Measurements from ENCODE around the gene GBF1. TPM values are rescaled to one million over a fixed set of nuclear protein-coding genes. Genes with fewer than 3 reads are reported as not detected.

Gene GBF1
- total RNA-seq, 1 experiment from 2014 or later, result 28.3 TPM

DNA sequence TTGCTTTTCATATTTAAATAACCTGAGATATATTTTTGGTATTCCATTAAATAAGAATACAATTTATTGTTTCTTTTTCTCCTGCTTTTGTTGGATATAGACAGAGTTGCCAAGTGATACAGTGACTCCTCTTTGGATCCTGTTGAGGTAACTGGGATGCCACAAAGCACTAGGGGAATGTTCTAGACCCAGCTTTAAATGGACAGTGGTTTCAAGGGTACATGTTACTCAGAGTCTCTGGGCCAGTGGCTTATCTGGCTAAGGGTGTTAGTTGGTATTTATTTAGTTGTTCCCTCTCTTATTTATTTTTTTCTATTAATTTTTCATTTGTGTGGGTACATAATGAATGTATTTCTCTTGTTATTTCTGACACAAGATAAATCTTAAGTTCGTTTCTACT is 9.1 kb downstream of the GBF1 start:
- Histone ChIP-seq H3F3A (ENCODE audit: insufficient read depth, low read depth) (no peaks in the 10 kb centered on the region), H2AFZ (no peak overlapping the region), H3K9me2 (ENCODE audit: insufficient read depth) (no peaks in the 10 kb centered on the region), H3K27ac (no peak overlapping the region), H3K4me3 (no peak overlapping the region), H4K20me1 (ENCODE audit: insufficient read depth) (peaks cover 7% of the 10 kb centered on the region), H3K9me3 (ENCODE audit: insufficient read depth, low read depth) (no peaks in the 10 kb centered on the region), H3K27me3 (ENCODE audit: insufficient read depth, low read depth) (no peaks in the 10 kb centered on the region), H3K4me2 (no peak overlapping the region), H3K36me3 (ENCODE audit: low read depth) (0 out of 2 replicates have a peak, but pooled peaks cover 2% of the 10 kb centered on the region), H3K79me2 (ENCODE audit: low read depth) (peaks cover 50% of the 10 kb centered on the region), H3K4me1 (replicated peaks; ENCODE audit: insufficient read depth) (no peaks in the 10 kb centered on the region)
- DNase-seq, result no peak
- ChIA-PET CTCF (no interaction called here), POLR2A (ENCODE audit: unreplicated experiment) (no interaction called here)
- BruUV-seq (replicated peaks), result no TSS peak
- no peak for TF ChIP-seq EZH2 (IDR thresholded peaks at IDR 0.05; ENCODE audit: low read depth)
- TF ChIP-seq, protein P1, sequence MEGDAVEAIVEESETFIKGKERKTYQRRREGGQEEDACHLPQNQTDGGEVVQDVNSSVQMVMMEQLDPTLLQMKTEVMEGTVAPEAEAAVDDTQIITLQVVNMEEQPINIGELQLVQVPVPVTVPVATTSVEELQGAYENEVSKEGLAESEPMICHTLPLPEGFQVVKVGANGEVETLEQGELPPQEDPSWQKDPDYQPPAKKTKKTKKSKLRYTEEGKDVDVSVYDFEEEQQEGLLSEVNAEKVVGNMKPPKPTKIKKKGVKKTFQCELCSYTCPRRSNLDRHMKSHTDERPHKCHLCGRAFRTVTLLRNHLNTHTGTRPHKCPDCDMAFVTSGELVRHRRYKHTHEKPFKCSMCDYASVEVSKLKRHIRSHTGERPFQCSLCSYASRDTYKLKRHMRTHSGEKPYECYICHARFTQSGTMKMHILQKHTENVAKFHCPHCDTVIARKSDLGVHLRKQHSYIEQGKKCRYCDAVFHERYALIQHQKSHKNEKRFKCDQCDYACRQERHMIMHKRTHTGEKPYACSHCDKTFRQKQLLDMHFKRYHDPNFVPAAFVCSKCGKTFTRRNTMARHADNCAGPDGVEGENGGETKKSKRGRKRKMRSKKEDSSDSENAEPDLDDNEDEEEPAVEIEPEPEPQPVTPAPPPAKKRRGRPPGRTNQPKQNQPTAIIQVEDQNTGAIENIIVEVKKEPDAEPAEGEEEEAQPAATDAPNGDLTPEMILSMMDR (conservative IDR thresholded peaks at IDR 0.05), result no peak
- intact Hi-C loops (cut with micrococcal nuclease; ENCODE audit: unreplicated experiment), result no loop called here

DNA sequence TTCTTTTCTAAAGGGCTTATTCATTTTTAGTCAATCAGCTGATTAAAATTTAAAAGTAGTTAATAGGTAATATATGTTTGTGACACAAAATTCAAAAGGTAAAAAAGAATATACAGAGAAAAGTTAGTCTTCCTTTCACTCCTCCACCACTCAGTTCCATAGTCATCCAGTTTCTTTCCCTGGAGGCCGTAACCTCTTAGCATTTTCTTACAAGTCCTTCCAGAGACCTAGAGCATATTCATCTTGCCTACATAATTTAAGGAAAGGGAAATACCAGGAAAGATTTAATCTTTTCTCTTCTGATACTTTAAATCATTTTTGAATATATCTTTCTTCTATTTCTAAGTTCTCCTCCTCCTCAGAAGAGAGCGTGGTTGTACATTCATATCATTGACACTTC is 10.1 kb downstream of the GBF1 start:
- intact Hi-C loops (cut with micrococcal nuclease; ENCODE audit: unreplicated experiment), result no loop called here
- TF ChIP-seq, protein P1 (conservative IDR thresholded peaks at IDR 0.05), result no peak
- TF ChIP-seq EZH2 (IDR thresholded peaks at IDR 0.05; ENCODE audit: low read depth), result no peak
- CTCF ChIA-PET, result no interaction called here

DNA sequence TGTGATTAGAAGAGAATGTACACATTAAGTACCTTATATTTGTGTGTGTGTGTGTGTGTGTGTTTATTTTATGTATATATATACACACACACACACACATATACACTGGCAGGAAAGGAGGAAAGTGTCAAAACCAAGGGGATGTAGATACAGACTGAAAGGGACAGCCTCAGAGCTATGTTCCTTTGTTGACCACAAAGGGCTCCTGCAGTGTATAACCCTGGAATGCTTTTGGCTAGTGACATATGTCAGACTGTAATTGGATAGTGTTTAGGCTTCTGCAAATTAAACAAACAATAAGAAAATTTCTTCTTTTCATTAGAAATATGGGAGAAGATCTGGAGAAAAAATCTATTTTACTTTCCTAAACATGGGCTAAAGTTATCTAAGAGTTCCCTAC is 15.9 kb downstream of the GBF1 start:
- DNase-seq, result no peak
- H3K4me3 ChIP-seq, result no peak overlapping the region
- H3K9me2 ChIP-seq (ENCODE audit: insufficient read depth), result no peaks in the 10 kb centered on the region
- 0 out of 2 replicates have a peak, but pooled peaks cover 4% of the 10 kb centered on the region for H3K36me3 ChIP-seq (ENCODE audit: low read depth)
- no peaks in the 10 kb centered on the region for H3K27me3 ChIP-seq (ENCODE audit: insufficient read depth, low read depth)
- H3K4me2 ChIP-seq, result no peak overlapping the region
- CTCF ChIA-PET, result interaction anchor here (0.6 kb wide), 1 partner anchor 8 kb away, joined by 3 read pairs; no protein-coding TSS in a partner anchor
- no peaks in the 10 kb centered on the region for H3K79me2 ChIP-seq (ENCODE audit: low read depth)
- H3K27ac ChIP-seq, result no peak overlapping the region
- no peaks in the 10 kb centered on the region for H4K20me1 ChIP-seq (ENCODE audit: insufficient read depth)
- TF ChIP-seq EZH2 (IDR thresholded peaks at IDR 0.05; ENCODE audit: low read depth), result no peak
- TF ChIP-seq, protein P1 (conservative IDR thresholded peaks at IDR 0.05), result no peak
- BruUV-seq (replicated peaks), result no TSS peak
- POLR2A ChIA-PET (ENCODE audit: unreplicated experiment), result no interaction called here
- intact Hi-C loops (cut with micrococcal nuclease; ENCODE audit: unreplicated experiment), result no loop called here
- H2AFZ ChIP-seq, result no peak overlapping the region
- H3K4me1 ChIP-seq (replicated peaks; ENCODE audit: insufficient read depth), result no peaks in the 10 kb centered on the region
- no peaks in the 10 kb centered on the region for H3F3A ChIP-seq (ENCODE audit: insufficient read depth, low read depth)
- H3K9me3 ChIP-seq (ENCODE audit: insufficient read depth, low read depth), result no peaks in the 10 kb centered on the region

More for the DNA sequence above, 10.1 kb downstream of the GBF1 start:
- Histone ChIP-seq H3K4me3 (no peak overlapping the region), H3K9me2 (ENCODE audit: insufficient read depth) (no peaks in the 10 kb centered on the region), H3K36me3 (ENCODE audit: low read depth) (0 out of 2 replicates have a peak, but pooled peaks cover 4% of the 10 kb centered on the region), H3K79me2 (ENCODE audit: low read depth) (peaks cover 43% of the 10 kb centered on the region), H2AFZ (no peak overlapping the region), H3K27me3 (ENCODE audit: insufficient read depth, low read depth) (no peaks in the 10 kb centered on the region), H3F3A (ENCODE audit: insufficient read depth, low read depth) (no peaks in the 10 kb centered on the region), H3K4me1 (replicated peaks; ENCODE audit: insufficient read depth) (no peaks in the 10 kb centered on the region), H3K9me3 (ENCODE audit: insufficient read depth, low read depth) (no peaks in the 10 kb centered on the region), H3K4me2 (no peak overlapping the region), H3K27ac (no peak overlapping the region), H4K20me1 (ENCODE audit: insufficient read depth) (peaks cover 7% of the 10 kb centered on the region; the same call in 1 of the 2 replicates)
- no TSS peak for BruUV-seq (replicated peaks)
- no peak for DNase-seq
- POLR2A ChIA-PET (ENCODE audit: unreplicated experiment), result no interaction called here
